ENCODE data around the gene SEL1L2.

SEL1L2 gene

DNA sequence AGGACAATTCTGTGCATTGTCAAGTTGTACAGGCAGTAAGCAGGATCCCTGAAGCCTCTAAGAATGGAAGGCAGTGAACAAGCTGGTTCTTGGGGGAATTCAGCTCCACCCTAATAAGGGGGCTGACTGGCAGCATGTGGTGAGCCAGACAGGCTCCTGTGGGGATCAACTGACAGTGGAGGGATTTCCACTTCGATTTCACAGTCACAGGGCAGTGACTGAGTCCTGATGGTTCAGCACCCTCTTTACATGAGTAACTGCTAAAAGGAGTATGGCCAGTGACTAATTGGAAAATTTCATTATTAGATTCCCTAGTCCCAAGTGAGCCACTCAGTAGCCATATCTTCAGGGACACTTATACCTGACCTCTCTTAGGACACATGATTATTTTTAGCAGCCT is 127.2 kb downstream of the SEL1L2 start:
- no peak for DNase-seq

GRCh38 chr20:13862245-13862644 is 128.2 kb downstream of the SEL1L2 start:
- DNase-seq = no peak

DNA sequence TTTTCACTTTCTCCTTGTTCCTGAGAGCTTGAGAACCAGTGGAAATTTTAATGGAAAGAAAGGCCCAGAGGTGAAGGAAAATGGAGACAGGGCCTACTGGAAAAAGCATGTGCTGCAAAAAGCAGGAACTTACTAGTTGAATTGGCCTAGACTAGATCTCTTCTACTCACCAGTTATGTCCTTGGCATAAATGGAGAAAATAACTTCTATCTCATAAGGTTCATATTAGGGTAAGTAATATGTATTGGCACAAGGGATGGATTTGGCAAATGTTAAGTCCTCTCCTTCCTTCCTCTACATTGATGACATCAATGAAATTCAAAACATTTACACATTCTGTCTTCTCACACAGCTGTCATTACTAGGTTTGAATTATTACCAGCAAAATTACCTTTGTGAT is 131.5 kb downstream of the SEL1L2 start:
- DNase-seq = no peak

GRCh38 chr20:13858439-13858838 is 132.0 kb downstream of the SEL1L2 start:
- no peak for DNase-seq

GRCh38 chr20:13857961-13858360 is 132.5 kb downstream of the SEL1L2 start:
- no peak for DNase-seq

DNA sequence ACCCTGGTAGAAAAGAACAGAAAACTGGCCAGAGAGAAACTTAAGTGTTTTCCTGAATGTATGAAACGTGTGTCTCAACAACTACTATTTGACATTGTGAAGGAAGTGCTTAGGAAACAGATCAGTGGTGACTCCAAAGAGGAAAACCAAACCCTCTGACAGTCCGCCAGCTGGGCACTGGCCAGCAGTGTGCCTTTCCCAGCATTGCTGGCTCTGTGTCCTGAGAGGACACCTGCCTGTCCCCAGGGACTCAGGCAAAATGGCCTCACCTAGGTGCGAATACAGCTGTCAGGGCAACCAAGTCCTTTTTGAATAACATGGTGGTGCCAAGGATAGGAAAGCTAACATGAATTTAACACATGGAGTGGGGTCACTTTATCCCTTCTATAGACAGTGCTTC is 133.1 kb downstream of the SEL1L2 start:
- no peak for DNase-seq

GRCh38 chr20:13856354-13856753 is 134.1 kb downstream of the SEL1L2 start:
- no peak for DNase-seq

GRCh38 chr20:13855613-13856012 is 134.8 kb downstream of the SEL1L2 start:
- no peak for DNase-seq

DNA sequence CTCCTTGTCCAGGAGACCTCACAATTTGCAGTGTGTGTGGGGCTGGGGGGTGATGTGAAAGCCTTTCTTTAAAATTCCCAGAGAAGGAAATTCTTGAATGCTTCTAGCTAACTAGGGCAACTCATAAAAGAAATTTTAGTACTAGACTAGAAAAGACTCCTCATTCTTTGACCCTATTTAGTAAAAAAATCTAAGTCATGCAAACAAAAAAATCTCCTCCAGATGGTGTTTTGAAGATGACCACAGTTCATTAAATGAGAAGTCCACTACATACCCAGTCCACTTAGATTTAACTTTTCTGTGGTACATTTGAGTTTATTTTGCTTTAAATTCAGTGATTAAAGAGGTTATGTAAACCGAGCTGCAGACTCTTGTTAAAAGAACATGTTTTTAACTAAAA is 138.1 kb downstream of the SEL1L2 start:
- DNase-seq = no peak

DNA sequence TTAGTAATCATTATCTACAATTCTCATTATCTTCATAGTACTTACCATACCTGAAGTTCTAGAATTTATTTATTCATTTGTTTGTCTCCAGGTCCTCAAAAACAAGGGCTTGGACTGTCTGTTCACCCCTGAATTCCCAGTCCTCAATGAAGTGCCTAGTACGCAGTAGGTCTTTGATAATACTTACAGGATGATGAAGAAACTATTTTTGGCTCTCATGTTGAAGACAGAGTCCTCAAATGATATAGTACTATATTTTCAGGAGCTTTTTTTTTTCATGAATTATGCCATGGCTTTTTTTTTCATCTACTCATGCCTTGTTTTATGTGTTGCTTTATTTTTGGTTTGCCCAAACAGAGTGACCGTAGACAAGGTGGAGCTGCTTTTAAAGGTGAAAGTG is 139.1 kb downstream of the SEL1L2 start:
- DNase-seq = no peak

DNA sequence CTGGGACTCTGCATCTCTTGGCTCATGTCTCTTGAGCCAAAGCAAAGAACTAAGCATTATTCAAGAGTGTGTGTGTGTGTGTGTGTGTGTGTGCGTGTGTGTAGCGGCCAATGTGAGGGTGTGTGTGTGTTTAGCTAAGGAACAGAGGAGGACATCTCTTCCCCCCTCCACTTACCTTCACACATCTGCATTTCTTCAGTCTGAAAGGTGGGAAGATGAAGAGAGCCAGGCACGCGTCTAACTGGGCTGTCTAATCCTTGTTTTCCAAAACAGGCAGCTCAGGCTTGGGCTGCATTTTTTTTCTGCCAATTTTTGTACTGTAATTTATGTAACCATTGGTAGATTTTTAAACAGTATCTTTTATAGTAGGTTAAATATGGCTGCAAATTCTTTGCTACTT is 146.1 kb downstream of the SEL1L2 start:
- no peak for DNase-seq

DNA sequence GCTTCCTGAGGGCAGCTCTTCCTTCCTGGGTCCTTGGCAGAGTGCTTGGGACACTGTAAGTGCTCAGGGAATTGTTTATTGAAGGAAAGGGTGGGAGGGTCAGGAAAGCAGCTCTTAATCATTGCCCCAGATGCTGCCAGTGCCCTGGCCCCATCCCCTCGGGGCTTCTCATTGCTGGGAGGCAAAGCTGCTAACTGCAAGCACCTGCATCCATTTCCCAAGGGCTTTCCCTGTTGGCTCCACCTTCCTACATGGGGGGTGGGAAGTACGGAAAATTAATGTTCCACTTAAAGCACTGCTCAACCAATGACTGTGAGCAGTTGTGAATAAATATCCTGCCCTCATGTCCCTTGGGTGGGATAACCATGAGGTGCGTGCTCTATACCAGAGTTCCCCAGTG is 149.2 kb downstream of the SEL1L2 start:
- no peak for DNase-seq

DNA sequence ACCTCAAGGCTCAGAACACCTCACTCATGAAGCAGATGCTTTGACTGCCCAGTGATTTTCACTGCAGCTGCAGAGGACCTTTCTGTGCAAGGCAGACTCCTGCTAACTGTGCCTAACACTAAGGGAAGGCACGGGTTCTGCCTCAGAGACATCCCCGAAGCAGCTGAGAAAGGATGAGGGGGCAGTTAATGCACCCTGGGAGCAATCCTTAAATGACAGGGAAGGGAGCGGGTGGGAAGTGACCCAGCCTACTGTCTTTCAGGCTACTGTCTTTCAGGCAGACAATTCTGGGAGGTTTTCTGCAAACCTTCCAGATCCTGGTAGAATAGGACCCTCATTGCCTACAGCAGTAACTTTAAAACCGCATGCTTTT is 150.3 kb downstream of the SEL1L2 start:
- no peak for DNase-seq

DNA sequence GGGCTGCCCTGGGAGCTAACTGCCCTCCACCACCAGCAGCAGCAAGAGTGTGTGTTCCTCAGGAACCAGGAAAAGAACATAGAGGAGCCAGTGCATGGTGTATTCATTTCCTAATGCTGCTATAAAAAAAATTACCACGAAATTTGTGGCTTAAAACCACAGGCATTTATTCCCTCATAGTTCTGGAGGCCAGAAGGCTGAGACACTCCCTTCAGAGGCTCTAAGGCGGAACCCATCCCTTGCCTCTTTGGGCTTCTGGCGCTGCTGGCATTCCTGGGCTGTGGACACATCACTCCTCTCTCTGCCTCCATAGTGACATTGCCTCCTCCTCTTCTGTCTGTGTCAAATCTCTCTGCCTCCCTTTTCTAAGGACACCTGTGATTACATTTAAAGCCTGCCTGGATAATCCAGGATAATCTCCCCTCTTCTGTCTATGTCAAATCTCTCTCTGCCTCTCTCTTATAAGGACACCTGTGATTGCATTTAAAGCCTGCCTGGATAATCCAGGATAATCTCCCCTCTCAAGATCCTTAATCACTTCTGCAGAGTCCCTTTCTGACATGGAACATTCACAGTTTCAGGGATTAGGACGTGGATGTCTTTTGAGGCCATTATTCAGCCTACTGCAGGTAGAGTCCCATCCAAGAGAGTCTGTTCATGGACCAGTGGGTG is 150.9 kb downstream of the SEL1L2 start:
- no peak for DNase-seq

GRCh38 chr20:13838664-13839063 is 151.8 kb downstream of the SEL1L2 start:
- DNase-seq = no peak

DNA sequence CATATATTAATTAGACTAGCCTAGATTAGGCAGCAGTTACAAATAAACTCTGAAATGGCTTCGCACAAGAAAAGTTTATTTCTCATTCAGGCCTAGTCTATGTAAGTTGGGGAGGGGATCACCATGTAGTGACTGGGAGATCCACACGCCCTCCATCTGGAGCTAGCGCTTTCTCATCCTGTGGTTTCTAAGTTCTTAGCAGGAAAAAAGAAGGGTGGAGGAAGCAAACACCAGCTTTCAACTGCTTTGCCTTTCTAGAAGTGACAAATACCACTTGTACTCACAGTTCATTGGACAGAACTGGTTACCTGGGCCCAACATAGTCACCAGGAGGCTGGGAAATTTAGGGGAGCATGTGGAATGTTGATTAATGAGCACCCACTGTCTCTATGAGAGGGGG is 158.9 kb downstream of the SEL1L2 start:
- no peak for DNase-seq

DNA sequence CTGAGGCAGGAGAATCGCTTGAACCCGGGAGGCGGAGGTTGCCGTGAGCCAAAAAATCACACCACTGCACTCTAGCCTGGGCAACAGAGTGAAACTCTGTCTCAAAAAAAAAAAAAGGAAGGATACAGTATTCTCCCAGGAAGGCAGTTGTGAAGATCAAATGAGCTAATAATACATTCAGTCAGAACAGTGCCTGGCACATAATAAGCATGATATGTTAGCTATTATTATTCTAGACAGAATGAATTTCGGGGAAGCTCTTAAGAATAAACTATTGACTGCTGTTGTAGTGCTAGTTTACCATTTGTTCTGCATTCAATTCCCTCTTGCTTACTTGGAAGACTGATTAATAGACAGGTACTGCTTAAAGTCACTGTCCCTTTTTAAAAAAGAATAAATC is 164.9 kb downstream of the SEL1L2 start:
- DNase-seq = no peak

DNA sequence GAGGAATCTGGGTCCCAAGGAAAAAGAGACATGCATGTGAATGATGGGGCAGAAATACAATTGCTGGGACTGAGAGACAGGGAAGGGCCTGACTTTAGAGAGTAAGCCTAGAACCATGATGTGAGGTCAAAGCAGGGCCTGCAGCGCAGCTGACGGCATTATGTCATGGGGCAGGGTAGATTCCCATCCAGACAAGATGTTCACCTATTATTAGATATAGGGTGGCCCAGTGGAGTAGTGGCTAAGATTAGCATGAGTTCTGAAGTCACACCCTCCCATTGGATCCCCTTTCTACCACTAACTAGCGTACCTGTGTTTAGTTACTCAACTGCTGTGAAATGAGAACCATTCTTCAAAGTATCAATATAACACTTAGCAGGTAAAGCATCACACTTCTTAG is 166.0 kb downstream of the SEL1L2 start:
- no peak for DNase-seq

- DNase-seq = no peak
These were observed 168.0 kb downstream of the SEL1L2 start for GRCh38 chr20:13822459-13822858.

DNA sequence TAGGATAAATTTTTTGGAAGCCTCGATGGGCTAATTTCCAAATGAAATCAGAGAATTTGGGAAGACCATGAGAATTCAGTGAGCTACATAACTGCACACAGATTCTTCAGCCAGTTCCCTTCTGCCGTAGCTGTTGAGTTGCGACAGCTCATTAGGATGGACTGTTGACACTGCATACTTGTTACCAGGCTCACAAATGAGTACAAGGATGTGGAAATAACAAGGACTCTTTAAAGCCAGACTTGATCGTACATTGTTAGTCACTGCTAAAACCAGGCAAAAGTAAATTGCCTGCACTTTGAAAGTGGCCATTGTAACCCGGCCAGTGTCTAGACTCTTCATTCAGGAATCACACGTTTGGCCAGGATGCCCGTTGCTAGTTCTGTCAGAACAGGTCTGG is 168.5 kb downstream of the SEL1L2 start:
- DNase-seq = no peak

GRCh38 chr20:13819885-13820645 is 170.3 kb downstream of the SEL1L2 start:
- DNase-seq = peak; percentile 30

DNA sequence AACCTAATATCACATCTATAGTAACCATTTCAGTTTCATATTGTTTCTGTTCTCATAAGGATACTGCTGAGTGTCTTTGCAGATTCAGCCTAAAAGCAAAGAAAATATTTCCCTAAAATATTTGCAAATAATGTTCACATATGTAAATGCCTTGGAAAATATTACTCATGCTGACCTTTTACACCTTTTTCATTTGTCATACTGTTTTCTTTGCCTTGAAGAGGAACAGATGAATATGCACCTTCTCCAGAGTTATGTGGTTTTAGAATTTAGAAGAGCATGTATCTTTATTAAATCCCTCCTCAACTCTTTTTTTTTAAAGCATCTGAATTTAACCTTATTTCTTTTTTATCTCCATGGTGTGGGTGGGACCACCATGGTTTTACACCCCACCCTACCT is 173.1 kb downstream of the SEL1L2 start:
- no peak for DNase-seq

- no peak for DNase-seq
These were observed 173.7 kb downstream of the SEL1L2 start for GRCh38 chr20:13816757-13817156.

GRCh38 chr20:13814672-13815071 is 175.7 kb downstream of the SEL1L2 start:
- no peak for DNase-seq

GRCh38 chr20:13813910-13814309 is 176.5 kb downstream of the SEL1L2 start:
- DNase-seq = no peak
